ENCODE data around the gene SENP5. TPM values are rescaled to one million over a fixed set of nuclear protein-coding genes. Genes with fewer than 3 reads are reported as not detected.

Gene SENP5
- polyA plus RNA-seq, 1 experiment, result 18.3 TPM

DNA sequence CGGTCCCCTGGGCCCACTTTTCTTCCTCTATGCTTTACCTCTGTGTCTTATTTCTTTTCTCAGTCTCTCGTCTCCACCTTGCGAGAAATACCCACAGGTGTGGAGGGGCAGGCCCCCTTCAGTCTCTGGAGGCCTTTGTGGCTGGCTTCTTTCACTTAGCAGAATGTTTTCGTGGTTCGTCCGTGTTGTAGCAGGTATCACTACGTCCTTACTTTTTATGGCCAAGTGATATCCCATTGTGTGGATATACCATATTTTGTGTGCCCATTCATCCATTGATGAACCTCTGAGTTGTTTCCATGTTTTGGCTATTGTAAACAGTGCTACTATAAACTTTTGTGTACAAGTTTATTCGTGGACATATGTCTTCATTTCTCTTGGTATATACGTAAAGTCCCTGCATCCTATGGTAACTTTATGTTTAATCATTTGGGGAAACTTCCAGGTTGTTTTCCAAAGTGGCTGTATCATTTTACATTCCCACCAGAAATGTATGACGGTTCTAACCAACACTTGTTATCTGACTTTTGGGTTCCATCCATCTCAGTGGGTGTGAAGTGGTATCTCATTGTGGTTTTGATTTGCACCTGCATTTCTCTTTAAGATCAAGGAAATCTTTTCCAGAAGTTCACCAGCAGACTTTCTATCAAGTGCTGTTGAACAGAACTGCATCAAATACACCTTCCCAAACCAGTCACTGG, 95.4 kb downstream of the SENP5 start:
- peaks cover 59% of the 10 kb centered on the region for H3K27me3 ChIP-seq (ENCODE audit: control insufficient read depth, insufficient read depth, low read length)
- ChIA-PET CTCF (no interaction called here), POLR2A (no interaction called here)
- no peak for DNase-seq (ENCODE audit: low read depth, low spot score)
- H3K9me3 ChIP-seq (ENCODE audit: control insufficient read depth, insufficient read depth, low read length), result no peaks in the 10 kb centered on the region; the same call in 1 of the 2 replicates
- TF ChIP-seq, protein P1, sequence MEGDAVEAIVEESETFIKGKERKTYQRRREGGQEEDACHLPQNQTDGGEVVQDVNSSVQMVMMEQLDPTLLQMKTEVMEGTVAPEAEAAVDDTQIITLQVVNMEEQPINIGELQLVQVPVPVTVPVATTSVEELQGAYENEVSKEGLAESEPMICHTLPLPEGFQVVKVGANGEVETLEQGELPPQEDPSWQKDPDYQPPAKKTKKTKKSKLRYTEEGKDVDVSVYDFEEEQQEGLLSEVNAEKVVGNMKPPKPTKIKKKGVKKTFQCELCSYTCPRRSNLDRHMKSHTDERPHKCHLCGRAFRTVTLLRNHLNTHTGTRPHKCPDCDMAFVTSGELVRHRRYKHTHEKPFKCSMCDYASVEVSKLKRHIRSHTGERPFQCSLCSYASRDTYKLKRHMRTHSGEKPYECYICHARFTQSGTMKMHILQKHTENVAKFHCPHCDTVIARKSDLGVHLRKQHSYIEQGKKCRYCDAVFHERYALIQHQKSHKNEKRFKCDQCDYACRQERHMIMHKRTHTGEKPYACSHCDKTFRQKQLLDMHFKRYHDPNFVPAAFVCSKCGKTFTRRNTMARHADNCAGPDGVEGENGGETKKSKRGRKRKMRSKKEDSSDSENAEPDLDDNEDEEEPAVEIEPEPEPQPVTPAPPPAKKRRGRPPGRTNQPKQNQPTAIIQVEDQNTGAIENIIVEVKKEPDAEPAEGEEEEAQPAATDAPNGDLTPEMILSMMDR (IDR thresholded peaks at IDR 0.05; ENCODE audit: low read depth, low read length), result no peak
- H3K4me3 ChIP-seq (ENCODE audit: low read depth, low read length), result no peak overlapping the region
- no peak overlapping the region for H3K27ac ChIP-seq (ENCODE audit: low read depth, low read length)

GRCh38 chr3:196963631-196963953, 95.9 kb downstream of the SENP5 start:
- H3K27ac ChIP-seq (ENCODE audit: low read depth, low read length), result no peak overlapping the region
- POLR2A ChIA-PET, result no interaction called here
- no peak overlapping the region for H3K4me3 ChIP-seq (ENCODE audit: low read depth, low read length)
- CTCF ChIA-PET, result interaction anchor here (0.6 kb wide), 1 partner anchor 434 kb away, joined by 3 read pairs; no protein-coding TSS in a partner anchor
- no peak for DNase-seq (ENCODE audit: low read depth, low spot score)
- no peaks in the 10 kb centered on the region; the same call in 1 of the 2 replicates for H3K9me3 ChIP-seq (ENCODE audit: control insufficient read depth, insufficient read depth, low read length)
- H3K27me3 ChIP-seq (ENCODE audit: control insufficient read depth, insufficient read depth, low read length), result peaks cover 63% of the 10 kb centered on the region
- TF ChIP-seq, protein P1 (IDR thresholded peaks at IDR 0.05; ENCODE audit: low read depth, low read length), result no peak

DNA sequence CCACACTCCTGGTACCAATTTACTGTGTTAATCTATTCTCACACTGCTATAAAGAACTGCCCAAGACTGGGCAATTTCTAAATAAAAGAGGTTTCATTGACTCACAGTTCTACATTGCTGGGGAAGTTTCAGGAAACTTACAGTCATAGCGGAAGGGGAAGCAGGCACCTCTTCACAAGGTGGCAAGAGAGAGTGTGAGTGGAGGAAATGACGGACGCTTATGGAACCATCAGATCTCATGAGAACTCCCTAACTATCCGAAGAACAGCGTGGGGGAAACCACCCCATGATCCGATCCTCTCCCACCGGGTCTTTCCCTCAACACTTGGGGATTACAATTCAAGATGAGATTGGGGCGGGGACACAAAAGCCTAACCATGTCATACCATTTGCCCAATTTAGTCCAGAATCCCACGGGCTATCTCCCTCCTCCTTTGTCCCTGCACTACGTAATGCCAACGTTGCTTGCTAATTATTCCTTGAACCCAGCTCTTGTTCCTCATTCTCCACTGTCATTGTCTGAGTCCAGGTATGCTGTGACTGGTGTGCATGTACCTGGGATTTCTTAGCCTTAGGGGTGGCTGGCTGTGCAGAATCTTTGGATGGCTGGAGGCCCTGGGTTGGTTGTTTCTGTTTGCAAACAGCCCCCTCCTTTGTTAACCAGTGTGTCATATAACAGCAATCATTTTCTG, 97.5 kb downstream of the SENP5 start:
- H3K27ac ChIP-seq (ENCODE audit: low read depth, low read length), result no peak overlapping the region
- no peak for DNase-seq (ENCODE audit: low read depth, low spot score)
- no peaks in the 10 kb centered on the region; the same call in 1 of the 2 replicates for H3K9me3 ChIP-seq (ENCODE audit: control insufficient read depth, insufficient read depth, low read length)
- no peak overlapping the region for H3K4me3 ChIP-seq (ENCODE audit: low read depth, low read length)
- ChIA-PET CTCF (no interaction called here), POLR2A (no interaction called here)
- H3K27me3 ChIP-seq (ENCODE audit: control insufficient read depth, insufficient read depth, low read length), result peaks cover 51% of the 10 kb centered on the region
- TF ChIP-seq, protein P1 (IDR thresholded peaks at IDR 0.05; ENCODE audit: low read depth, low read length), result no peak

- CTCF ChIA-PET, result no interaction called here
- H3K4me3 ChIP-seq (ENCODE audit: low read depth, low read length), result no peak overlapping the region
- POLR2A ChIA-PET, result no interaction called here
- H3K27ac ChIP-seq (ENCODE audit: low read depth, low read length), result no peak overlapping the region
- DNase-seq (ENCODE audit: low read depth, low spot score), result no peak
- no peaks in the 10 kb centered on the region; the same call in 1 of the 2 replicates for H3K9me3 ChIP-seq (ENCODE audit: control insufficient read depth, insufficient read depth, low read length)
- H3K27me3 ChIP-seq (ENCODE audit: control insufficient read depth, insufficient read depth, low read length), result peaks cover 54% of the 10 kb centered on the region
- TF ChIP-seq, protein P1 (IDR thresholded peaks at IDR 0.05; ENCODE audit: low read depth, low read length), result no peak
These were observed 98.1 kb downstream of the SENP5 start for GRCh38 chr3:196965804-196966173.

All from AG04450 (cell line).